Ascending aorta (tissue), 2 donors: ENCODE measurements around the gene TAF6. TPM values are rescaled to one million over a fixed set of nuclear protein-coding genes. Genes with fewer than 3 reads are reported as not detected.

Experiments used
- DNase-seq, 2 donors: peaks; one replicate each; pipeline ENCODE4 v3.0.0-alpha.2; 2019; ENCODE audit warnings: low spot score in 2 of 2
- H3K27ac ChIP-seq, 2 donors: fragments of 200-600 bp; sonication (generic); one replicate each; pipeline ENCODE4 v1.5.1; 2016 to 2017; ENCODE audit warnings: mild to moderate bottlenecking in 1 of 2
- H3K27me3 ChIP-seq: fragments of 200-600 bp; sonication (generic); one replicate; pipeline ENCODE4 v1.5.1; 2017
- H3K36me3 ChIP-seq, 2 donors: fragments of 200-600 bp; sonication (generic); one replicate each; pipeline ENCODE4 v1.5.1; 2016
- H3K4me1 ChIP-seq, 2 donors: fragments of 200-600 bp; sonication (generic); one replicate each; pipeline ENCODE4 v1.5.1; 2016 to 2017; ENCODE audit warnings: mild to moderate bottlenecking in 1 of 2
- H3K4me3 ChIP-seq, 2 donors: fragments of 200-600 bp; sonication (generic); one replicate each; pipeline ENCODE4 v1.5.1; 2016 to 2017; ENCODE audit warnings: mild to moderate bottlenecking in 1 of 2
- H3K9me3 ChIP-seq, 2 donors: fragments of 200-600 bp; sonication (generic); one replicate each; pipeline ENCODE4 v1.5.1; 2016
- intact Hi-C: fragments of 100-400 bp; cut with DNase I; formaldehyde crosslinking; loops from one replicate; pipeline ENCODE4 v1.15.1; 2023
- total RNA-seq: library from RNA; depleted of rRNA; stranded (reverse); fragments of >200 nt; gene quantifications from one replicate; pipeline ENCODE4 v1.1.0, GENCODE V29; 2016
- TF ChIP-seq, protein P1 (sequence below), 3 experiments: fragments of 200-600 bp in 2 of 3; fragments of 450-650 bp in 1 of 3; sonication (generic) in 2 of 3; IDR thresholded peaks; one replicate each; pipeline ENCODE4 v1.5.1; 2016 to 2019; ENCODE audit warnings: antibody characterized with exemption in 3 of 3, mild to moderate bottlenecking in 1 of 3, moderate library complexity in 1 of 3

Gene TAF6
- total RNA-seq, 1 donor from 2014 or later: 103 TPM

DNA sequence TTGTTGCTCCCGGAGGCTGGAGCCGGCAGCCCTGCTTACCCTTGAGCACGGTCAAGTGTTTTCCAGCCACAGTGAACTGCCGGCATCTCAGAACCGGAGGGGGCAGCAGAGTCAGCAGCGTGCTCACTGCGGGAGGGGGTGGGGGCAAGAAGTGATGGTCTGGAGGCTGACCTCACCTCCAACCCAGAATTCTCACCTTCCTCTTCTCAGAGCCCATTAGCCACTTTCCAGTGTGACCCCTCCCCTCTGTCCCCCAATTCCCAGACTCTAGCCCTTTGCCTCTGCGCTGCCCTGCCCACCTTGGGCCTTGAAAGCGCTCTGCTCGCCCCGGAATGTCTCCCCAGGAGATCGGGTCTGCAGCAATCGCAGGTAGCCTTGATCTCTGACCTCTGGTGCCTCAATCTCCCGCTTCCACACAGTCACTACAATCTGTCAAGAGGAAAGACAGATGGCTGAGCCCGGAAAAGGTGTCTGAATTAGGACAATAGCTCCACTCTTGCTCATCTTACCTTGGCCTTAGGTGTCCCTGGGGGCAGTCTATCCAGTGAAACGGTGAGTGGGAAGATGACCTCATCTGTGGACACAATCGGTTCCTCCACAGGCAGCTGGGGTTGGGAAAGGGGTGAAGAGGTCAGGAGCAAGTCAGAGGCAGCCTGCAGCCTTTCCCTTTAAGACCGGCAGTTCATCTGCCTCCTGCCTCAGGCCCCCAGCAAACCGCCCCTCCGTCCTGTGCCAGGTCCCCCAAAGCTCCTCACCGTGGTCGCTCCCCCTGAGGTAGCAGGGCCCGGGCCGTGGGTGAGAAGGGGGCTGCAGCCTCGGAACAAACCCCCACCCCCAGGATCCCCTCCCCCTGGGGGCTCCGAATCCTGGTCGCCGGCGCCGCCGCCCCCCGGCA is 38.4 kb upstream of the TAF6 start:
- Histone ChIP-seq H3K27me3 (no peaks in the 10 kb centered on the region), H3K9me3 (no peaks in the 10 kb centered on the region), H3K36me3 (peaks cover 27 to 37% of the 10 kb centered on the region in 2 donors), H3K4me1 (peaks cover 0 to 13% of the 10 kb centered on the region in 2 donors), H3K27ac (peak overlapping the region; percentile 79 to 83), H3K4me3 (peak overlapping the region; percentile 67 to 92)
- TF ChIP-seq, protein P1, sequence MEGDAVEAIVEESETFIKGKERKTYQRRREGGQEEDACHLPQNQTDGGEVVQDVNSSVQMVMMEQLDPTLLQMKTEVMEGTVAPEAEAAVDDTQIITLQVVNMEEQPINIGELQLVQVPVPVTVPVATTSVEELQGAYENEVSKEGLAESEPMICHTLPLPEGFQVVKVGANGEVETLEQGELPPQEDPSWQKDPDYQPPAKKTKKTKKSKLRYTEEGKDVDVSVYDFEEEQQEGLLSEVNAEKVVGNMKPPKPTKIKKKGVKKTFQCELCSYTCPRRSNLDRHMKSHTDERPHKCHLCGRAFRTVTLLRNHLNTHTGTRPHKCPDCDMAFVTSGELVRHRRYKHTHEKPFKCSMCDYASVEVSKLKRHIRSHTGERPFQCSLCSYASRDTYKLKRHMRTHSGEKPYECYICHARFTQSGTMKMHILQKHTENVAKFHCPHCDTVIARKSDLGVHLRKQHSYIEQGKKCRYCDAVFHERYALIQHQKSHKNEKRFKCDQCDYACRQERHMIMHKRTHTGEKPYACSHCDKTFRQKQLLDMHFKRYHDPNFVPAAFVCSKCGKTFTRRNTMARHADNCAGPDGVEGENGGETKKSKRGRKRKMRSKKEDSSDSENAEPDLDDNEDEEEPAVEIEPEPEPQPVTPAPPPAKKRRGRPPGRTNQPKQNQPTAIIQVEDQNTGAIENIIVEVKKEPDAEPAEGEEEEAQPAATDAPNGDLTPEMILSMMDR (IDR thresholded peaks at IDR 0.05): no peak
- intact Hi-C loops: loop anchor here (10.0 kb wide), 1 partner anchor 537 kb away; the partner anchor contains the start of gene GIGYF1
- no peak for DNase-seq

DNA sequence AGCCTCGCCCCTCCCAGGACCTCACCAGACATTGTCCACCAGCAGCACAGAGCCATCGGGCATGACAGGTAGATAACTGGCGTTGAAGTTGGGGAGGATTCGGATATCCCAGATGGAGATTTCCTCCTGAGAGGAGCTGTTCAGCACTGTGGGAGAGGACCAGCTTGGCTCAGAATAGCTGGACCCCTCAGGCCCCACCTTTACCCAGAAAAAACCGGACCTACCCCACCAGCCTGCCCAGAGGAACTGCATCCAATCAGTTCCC is 37.8 kb upstream of the TAF6 start:
- TF ChIP-seq, protein P1 (IDR thresholded peaks at IDR 0.05): no peak
- no peak for DNase-seq
- Histone ChIP-seq H3K36me3 (peaks cover 27 to 37% of the 10 kb centered on the region in 2 donors), H3K27ac (peak overlapping the region; percentile 79 to 83), H3K4me1 (peaks cover 0 to 13% of the 10 kb centered on the region in 2 donors), H3K9me3 (no peaks in the 10 kb centered on the region), H3K27me3 (no peaks in the 10 kb centered on the region), H3K4me3 (no peak overlapping the region)
- intact Hi-C loops: loop anchor here (10.0 kb wide), 1 partner anchor 538 kb away; the partner anchor contains the start of gene GIGYF1

DNA sequence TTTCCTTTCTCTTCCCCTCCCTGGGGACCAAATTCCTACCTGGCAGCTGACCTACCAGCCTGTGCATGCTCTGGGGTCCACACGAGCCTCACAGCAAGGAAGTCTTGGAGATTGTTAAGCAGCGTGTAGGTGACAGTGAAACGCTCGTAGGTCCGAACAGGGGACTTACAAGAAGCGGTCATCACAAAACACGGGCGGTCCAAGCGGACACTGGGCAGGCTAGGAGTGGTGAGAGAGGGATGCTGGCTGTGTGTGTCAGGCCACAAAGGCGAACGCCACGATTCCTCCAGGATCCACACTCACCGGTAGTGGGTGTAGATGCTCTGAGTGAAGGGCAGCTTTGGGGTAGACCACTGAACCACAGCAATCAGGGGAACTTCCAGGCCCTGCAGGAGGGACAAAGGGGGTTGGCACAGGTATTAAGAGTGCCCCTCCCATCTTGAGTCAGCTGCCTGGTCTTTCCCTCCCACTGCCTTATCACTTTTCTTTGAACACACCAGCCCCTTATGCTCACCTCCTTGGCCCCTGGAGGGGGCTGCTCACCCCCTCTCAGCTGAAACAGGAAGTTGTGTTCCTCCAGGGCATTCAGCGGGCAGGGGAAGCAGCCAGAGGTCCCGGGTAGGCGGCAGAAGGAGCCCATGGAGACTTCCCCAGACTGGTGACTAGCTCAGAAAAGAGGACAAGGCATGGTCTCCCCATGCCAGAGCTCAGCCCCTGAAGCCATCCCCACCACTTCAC is 37.3 kb upstream of the TAF6 start:
- peaks cover 0 to 13% of the 10 kb centered on the region in 2 donors for H3K4me1 ChIP-seq
- no peak for DNase-seq
- H3K27me3 ChIP-seq: no peaks in the 10 kb centered on the region
- intact Hi-C loops: loop anchor here (10.0 kb wide), 1 partner anchor 538 kb away; the partner anchor contains the start of gene GIGYF1
- H3K36me3 ChIP-seq: peaks cover 27 to 37% of the 10 kb centered on the region in 2 donors
- TF ChIP-seq, protein P1 (IDR thresholded peaks at IDR 0.05): no peak
- no peak overlapping the region for H3K4me3 ChIP-seq
- H3K27ac ChIP-seq: peak overlapping the region; percentile 79 to 83
- no peaks in the 10 kb centered on the region for H3K9me3 ChIP-seq

DNA sequence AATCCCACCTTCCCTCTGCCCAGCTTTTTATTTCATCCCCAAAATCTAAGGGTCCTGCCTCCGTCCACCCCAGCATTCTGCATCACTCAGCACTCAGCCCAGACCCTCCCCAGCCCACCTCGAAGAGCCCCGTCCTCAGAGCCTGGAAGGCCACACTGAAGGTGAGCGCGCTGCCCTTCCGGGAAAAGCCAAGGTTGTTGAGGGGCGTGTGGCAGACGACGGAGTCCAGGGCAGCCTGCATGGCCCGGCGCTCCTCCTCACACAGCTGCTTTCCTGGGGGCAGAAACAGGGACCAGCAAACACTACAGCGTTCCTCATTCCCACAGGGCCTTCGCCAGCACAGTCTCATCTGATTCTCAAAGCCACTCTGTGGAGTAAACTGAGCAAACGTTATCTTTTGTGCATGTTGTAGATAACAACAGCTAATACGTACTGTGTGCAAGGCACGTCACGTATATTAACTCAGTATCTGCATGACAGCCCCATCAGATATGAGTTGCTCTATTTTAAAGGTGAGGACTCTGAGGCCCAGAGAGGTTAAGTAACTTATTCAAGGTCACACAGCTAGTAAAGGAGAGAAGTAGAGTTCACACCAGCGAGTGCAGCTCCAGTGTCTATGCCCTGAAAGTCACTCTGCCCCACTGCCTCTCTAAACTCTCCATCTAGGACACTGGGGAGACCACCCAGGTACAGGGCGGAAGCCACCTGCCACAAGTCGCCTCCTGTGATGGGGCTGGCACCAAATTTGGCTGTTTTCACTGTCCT is 36.6 kb upstream of the TAF6 start:
- no peaks in the 10 kb centered on the region for H3K9me3 ChIP-seq
- intact Hi-C loops: loop anchor here (10.0 kb wide), 1 partner anchor 539 kb away; the partner anchor contains the start of gene GIGYF1
- H3K4me3 ChIP-seq: no peak overlapping the region
- TF ChIP-seq, protein P1 (IDR thresholded peaks at IDR 0.05): no peak
- peaks cover 27 to 37% of the 10 kb centered on the region in 2 donors for H3K36me3 ChIP-seq
- peaks cover 0 to 13% of the 10 kb centered on the region in 2 donors for H3K4me1 ChIP-seq
- no peaks in the 10 kb centered on the region for H3K27me3 ChIP-seq
- no peak for DNase-seq
- H3K27ac ChIP-seq: no peak overlapping the region
